OCI-LY7 (cell line): ENCODE results near the gene CDH2. TPM values are rescaled to one million over a fixed set of nuclear protein-coding genes. Genes with fewer than 3 reads are reported as not detected.

Source experiments
- BruUV-seq: library from RNA; stranded (reverse); fragments of 400-500 nt; replicated peaks from 2 replicates; lab custom pipeline; 2021; lab: Mats Ljungman, UMichigan
- CTCF ChIA-PET: fragments of 300-600 bp; sonication (Branson Sonifier 250); formaldehyde crosslinking; loops from one replicate; lab custom pipeline; 2022; ENCODE audit warnings: antibody characterized with exemption; ENCODE audit not compliant: unreplicated experiment; lab: Charles Lee
- POLR2A ChIA-PET: fragments of 300-600 bp; sonication (Branson Sonifier 250); formaldehyde crosslinking; loops from one replicate; lab custom pipeline; 2022; ENCODE audit warnings: antibody characterized with exemption; lab: Charles Lee
- DNase-seq: peaks from one replicate; pipeline ENCODE4 v3.0.0-alpha.2; 2015; ENCODE audit warnings: low spot score
- H2AFZ ChIP-seq: fragments of 200-600 bp; sonication (generic), shearing (Covaris generic); 2 replicates; pipeline ENCODE4 v1.6.1; 2014; ENCODE audit warnings: mild to moderate bottlenecking, antibody characterized with exemption, low read length, moderate library complexity
- H3K27ac ChIP-seq: fragments of 200-600 bp; sonication (generic); 2 replicates; pipeline ENCODE4 v1.5.1; 2014; ENCODE audit warnings: mixed run types, low read depth, mild to moderate bottlenecking, moderate library complexity, low read length, inconsistent platforms; ENCODE audit not compliant: poor library complexity, severe bottlenecking
- H3K36me3 ChIP-seq: fragments of 200-600 bp; sonication (generic); 2 replicates; pipeline ENCODE4 v1.6.1; 2014; ENCODE audit warnings: mild to moderate bottlenecking, antibody characterized with exemption, low read length, moderate library complexity, mixed read lengths; ENCODE audit not compliant: insufficient read depth
- H3K4me1 ChIP-seq: fragments of 200-600 bp; sonication (generic); 2 replicates; pipeline ENCODE4 v1.5.1; 2014; ENCODE audit warnings: mild to moderate bottlenecking, low read length; ENCODE audit not compliant: insufficient read depth, poor library complexity, severe bottlenecking
- H3K4me2 ChIP-seq: fragments of 200-600 bp; sonication (generic); 2 replicates; pipeline ENCODE4 v1.6.1; 2014; ENCODE audit warnings: mild to moderate bottlenecking, low read length
- H3K4me3 ChIP-seq: fragments of 200-600 bp; sonication (generic); 2 replicates; pipeline ENCODE4 v1.5.1; 2014; ENCODE audit warnings: mild to moderate bottlenecking, low read depth, low read length; ENCODE audit not compliant: poor library complexity, severe bottlenecking
- H3K79me2 ChIP-seq: fragments of 200-600 bp; sonication (generic); 2 replicates; pipeline ENCODE4 v1.6.1; 2016; ENCODE audit warnings: low read depth, mild to moderate bottlenecking, low read length, moderate library complexity, mixed read lengths; ENCODE audit not compliant: insufficient read depth
- H3K9me2 ChIP-seq: fragments of 200-600 bp; sonication (generic); 2 replicates; pipeline ENCODE4 v1.6.1; 2016; ENCODE audit warnings: mild to moderate bottlenecking, low read length, mixed read lengths; ENCODE audit not compliant: insufficient read depth
- H3K9me3 ChIP-seq: fragments of 200-600 bp; sonication (generic); 2 replicates; pipeline ENCODE4 v1.6.1; 2014; ENCODE audit warnings: mild to moderate bottlenecking, mixed run types, low read length, mixed read lengths
- H4K20me1 ChIP-seq: fragments of 200-600 bp; sonication (generic); 2 replicates; pipeline ENCODE4 v1.6.1; 2014; ENCODE audit warnings: mild to moderate bottlenecking, antibody characterized with exemption, low read length, moderate library complexity, mixed read lengths; ENCODE audit not compliant: insufficient read depth
- EZH2phosphoT487 ChIP-seq: fragments of 200-600 bp; sonication (generic); IDR thresholded peaks from 2 replicates; pipeline ENCODE4 v1.6.1; 2018; ENCODE audit warnings: low read depth, borderline replicate concordance, mild to moderate bottlenecking, mixed run types, antibody characterized with exemption, low read length, moderate library complexity, mixed read lengths
- intact Hi-C: fragments of 100-400 bp; cut with micrococcal nuclease; formaldehyde crosslinking; loops from one replicate; pipeline ENCODE4 v1.10.0; 2022; ENCODE audit not compliant: unreplicated experiment
- total RNA-seq, 2 experiments: library from RNA; depleted of rRNA in 1 of 2; stranded (reverse); fragments of >200 nt in 1 of 2; shearing (Covaris generic) in 1 of 2; gene quantifications; 2 replicates each; pipeline ENCODE4 v1.2.3, GENCODE V29; 2014 to 2022
- TF ChIP-seq, protein P1 (sequence below): fragments of 200-600 bp; sonication (generic); conservative IDR thresholded peaks from 2 replicates; pipeline ENCODE4 v1.5.1; 2014; ENCODE audit warnings: mild to moderate bottlenecking, antibody characterized with exemption, low read length, moderate library complexity, mixed read lengths

CDH2 gene
- total RNA-seq, 2 experiments from 2014 or later = not detected

DNA sequence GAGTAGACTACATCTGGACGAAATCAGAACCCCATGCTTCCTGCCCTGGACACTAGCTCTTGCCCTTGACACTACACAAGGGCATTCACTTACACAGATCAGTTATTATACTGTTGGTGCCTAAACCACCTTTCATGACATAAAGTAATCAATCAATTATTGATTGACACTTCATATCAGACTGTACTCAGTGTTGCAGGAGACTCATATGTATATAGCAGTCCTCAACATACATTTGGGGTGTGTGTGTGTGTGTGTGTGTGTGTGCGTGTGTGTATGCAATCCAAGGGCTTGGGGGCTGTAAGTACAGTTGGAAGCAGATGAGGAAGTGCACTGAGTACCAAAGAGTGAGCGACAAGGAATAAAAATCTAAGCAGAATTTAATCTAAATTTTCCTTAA lies 5.1 kb downstream of the CDH2 start:
- H3K4me2 ChIP-seq = no peak overlapping the region
- no peaks in the 10 kb centered on the region for H3K9me3 ChIP-seq
- no peaks in the 10 kb centered on the region for H3K9me2 ChIP-seq
- H3K4me3 ChIP-seq = no peak overlapping the region
- H3K79me2 ChIP-seq = no peaks in the 10 kb centered on the region
- no peak overlapping the region for H2AFZ ChIP-seq
- intact Hi-C loops = no loop called here
- no TSS peak for BruUV-seq
- CTCF ChIA-PET = no interaction called here
- no peak overlapping the region for H3K27ac ChIP-seq
- POLR2A ChIA-PET = no interaction called here
- TF ChIP-seq, protein P1, sequence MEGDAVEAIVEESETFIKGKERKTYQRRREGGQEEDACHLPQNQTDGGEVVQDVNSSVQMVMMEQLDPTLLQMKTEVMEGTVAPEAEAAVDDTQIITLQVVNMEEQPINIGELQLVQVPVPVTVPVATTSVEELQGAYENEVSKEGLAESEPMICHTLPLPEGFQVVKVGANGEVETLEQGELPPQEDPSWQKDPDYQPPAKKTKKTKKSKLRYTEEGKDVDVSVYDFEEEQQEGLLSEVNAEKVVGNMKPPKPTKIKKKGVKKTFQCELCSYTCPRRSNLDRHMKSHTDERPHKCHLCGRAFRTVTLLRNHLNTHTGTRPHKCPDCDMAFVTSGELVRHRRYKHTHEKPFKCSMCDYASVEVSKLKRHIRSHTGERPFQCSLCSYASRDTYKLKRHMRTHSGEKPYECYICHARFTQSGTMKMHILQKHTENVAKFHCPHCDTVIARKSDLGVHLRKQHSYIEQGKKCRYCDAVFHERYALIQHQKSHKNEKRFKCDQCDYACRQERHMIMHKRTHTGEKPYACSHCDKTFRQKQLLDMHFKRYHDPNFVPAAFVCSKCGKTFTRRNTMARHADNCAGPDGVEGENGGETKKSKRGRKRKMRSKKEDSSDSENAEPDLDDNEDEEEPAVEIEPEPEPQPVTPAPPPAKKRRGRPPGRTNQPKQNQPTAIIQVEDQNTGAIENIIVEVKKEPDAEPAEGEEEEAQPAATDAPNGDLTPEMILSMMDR = no peak
- TF ChIP-seq EZH2phosphoT487 = no peak
- no peaks in the 10 kb centered on the region for H3K4me1 ChIP-seq
- DNase-seq = no peak
- no peaks in the 10 kb centered on the region for H4K20me1 ChIP-seq
- no peaks in the 10 kb centered on the region for H3K36me3 ChIP-seq

DNA sequence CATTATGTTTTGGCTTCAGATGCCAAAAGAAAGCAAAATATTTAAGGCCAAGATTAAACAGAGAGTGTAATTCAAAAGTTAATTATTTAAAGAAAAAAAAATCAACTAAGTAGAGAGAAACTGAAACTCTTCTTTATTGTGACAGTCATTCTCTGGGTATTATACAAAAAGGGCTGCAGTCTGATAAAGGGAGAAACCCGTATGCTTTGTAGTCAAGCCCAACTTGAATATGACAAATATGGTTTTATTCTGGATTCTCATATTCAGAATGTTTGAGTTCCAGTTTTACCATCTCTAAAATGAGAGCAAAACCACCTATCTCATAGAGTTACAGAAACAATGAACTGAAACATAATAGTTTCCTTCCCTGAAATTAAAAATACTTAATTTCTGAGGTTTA lies 8.2 kb downstream of the CDH2 start:
- H3K4me2 ChIP-seq = no peak overlapping the region

DNA sequence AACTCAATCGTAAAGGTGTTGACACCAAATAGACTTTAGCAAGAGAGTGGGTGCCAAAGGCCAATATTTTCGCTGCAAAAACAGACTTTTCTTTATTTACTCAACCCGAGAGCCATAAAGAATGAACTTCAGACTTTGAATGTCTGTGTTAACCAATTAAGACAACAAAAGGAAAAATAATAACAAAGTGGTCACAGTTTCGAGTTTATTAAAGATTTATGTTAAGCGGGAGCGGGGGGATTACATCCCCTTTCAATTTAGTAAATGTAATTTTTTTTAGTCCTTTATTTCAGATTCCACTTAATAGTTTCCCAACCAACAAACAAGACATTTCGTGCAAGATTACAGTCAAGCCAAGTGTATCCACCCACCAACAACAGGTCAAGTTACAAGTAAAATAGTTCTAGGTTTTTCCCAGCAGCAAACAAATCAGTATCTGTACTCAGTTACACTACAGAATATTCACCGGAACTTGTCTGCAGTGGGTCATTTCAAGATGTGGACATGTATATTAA lies 9.0 kb downstream of the CDH2 start:
- H3K36me3 ChIP-seq = no peaks in the 10 kb centered on the region
- H3K27ac ChIP-seq = no peak overlapping the region
- H3K4me3 ChIP-seq = no peak overlapping the region
- H4K20me1 ChIP-seq = no peaks in the 10 kb centered on the region
- TF ChIP-seq EZH2phosphoT487 = no peak
- TF ChIP-seq, protein P1 = no peak
- CTCF ChIA-PET = no interaction called here
- POLR2A ChIA-PET = no interaction called here
- no peaks in the 10 kb centered on the region for H3K79me2 ChIP-seq
- no peaks in the 10 kb centered on the region for H3K9me3 ChIP-seq
- BruUV-seq = no TSS peak
- intact Hi-C loops = no loop called here
- no peaks in the 10 kb centered on the region for H3K9me2 ChIP-seq
- H3K4me1 ChIP-seq = no peaks in the 10 kb centered on the region
- H2AFZ ChIP-seq = no peak overlapping the region
- DNase-seq = no peak
- H3K4me2 ChIP-seq = no peak overlapping the region

More for the DNA sequence above, 8.2 kb downstream of the CDH2 start:
- Histone ChIP-seq H3K27ac (no peak overlapping the region), H4K20me1 (no peaks in the 10 kb centered on the region), H3K9me3 (no peaks in the 10 kb centered on the region), H2AFZ (no peak overlapping the region), H3K4me3 (no peak overlapping the region), H3K4me1 (no peaks in the 10 kb centered on the region), H3K36me3 (no peaks in the 10 kb centered on the region), H3K79me2 (no peaks in the 10 kb centered on the region), H3K9me2 (no peaks in the 10 kb centered on the region)
- CTCF ChIA-PET = no interaction called here
- TF ChIP-seq EZH2phosphoT487 = no peak
- TF ChIP-seq, protein P1 = no peak
- DNase-seq = no peak
- intact Hi-C loops = no loop called here
- BruUV-seq = no TSS peak
- POLR2A ChIA-PET = no interaction called here
